GM18520 (cell line): ENCODE measurements around the gene PTTG1.
"Not testable (repeated sequence)": the region's sequence is repeated elsewhere in the genome, so short reads cannot be mapped to it uniquely, and the experiment has no call there.

ENCODE experiments used
- ATAC-seq: cut with Tn5 transposase; IDR thresholded peaks from one replicate; pipeline ENCODE4 v1.9.1; 2021; ENCODE audit not compliant: unreplicated experiment

Gene PTTG1

GRCh38 chr5:160420331-160420610 is 1.4 kb upstream of the PTTG1 start:
- ATAC-seq = no peak

DNA sequence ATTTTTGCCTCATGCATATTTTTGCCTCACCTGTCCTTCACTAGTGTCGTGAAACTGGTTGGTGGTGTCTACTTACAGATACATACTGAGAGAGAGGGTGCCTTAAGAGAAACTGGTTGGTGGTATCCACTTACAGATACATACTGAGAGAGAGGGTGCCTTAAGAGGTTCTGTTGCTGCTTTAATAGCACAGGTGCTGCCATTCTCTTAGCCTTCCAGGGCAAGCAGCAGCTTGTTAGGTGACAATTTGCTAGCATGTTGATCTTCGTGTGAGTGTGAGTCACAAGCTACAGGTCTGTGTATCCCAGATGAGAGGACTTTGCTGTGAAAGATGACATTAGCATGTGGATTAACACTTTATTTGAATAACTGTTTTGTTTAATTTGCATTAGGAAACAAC is 1.4 kb downstream of the PTTG1 start:
- ATAC-seq = no peak

GRCh38 chr5:160427607-160428006 is 6.0 kb downstream of the PTTG1 start:
- ATAC-seq = no peak

DNA sequence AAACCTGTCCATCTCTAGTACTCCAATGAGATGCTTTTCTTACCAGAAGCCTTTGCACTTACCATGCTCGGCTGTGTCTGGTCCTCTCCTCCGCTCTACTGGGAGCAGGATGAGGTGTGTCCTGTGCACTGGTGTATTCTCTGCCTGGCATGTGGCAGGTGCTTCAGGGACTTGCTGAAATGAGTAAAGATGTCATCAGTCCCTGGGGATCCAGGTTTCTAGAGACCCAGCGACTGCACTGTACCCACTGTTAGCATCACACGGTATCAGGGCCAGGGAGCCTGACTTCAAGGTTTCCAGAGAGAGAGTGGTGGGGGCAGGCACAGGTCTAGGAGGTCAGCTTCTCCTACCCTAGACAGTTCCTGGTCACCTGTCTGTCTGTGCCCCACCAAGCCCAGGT is 10.5 kb downstream of the PTTG1 start:
- ATAC-seq = no peak

- ATAC-seq = no peak
Measured at GRCh38 chr5:160432787-160433186, 11.1 kb downstream of the PTTG1 start.

GRCh38 chr5:160434022-160434531 is 12.4 kb downstream of the PTTG1 start:
- ATAC-seq = peak; percentile 46

DNA sequence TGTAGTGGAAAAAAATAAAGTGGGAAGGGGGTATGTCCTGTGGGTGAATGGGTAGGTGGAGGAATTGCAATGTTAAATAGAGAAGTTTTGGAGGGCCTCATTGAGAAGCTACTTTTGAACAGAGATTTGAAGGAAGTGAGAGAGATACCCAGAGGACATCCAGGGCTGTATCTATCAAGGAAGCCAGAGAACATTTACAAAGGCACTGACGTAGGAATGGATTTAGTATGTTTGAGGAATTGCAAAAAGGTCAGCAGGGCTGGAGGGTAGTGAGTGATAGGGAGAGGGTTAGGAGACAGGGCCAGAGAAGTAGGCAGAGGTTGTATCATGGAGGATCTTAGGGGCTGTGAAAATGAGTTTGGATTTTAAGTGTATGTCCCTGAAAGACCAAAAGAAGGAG is 13.9 kb downstream of the PTTG1 start:
- ATAC-seq = no peak

- no peak for ATAC-seq
Measured at GRCh38 chr5:160436017-160436416, 14.4 kb downstream of the PTTG1 start.

GRCh38 chr5:160436661-160437060 is 15.0 kb downstream of the PTTG1 start:
- not testable (repeated sequence) for ATAC-seq

DNA sequence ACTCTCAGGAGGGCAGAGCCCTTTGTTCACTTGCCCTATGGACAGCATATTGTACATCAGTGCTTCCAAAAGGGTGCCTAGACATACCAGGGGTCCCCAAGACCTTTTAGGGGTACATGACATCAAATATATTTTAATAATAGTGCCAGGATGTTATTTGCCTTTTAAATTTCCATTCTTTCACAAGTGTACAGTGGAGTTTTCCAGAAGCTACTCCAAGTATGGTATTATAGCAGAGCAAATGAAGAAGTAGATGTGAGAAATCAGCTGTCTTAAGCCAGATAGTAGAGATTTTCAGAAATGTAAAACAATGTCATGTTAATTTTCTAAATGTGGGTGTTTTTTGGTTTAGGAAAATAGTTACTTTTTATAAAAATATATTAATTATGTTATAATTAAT is 15.6 kb downstream of the PTTG1 start:
- no peak for ATAC-seq

- peak; percentile 26 for ATAC-seq
Measured at GRCh38 chr5:160438316-160439204, 16.9 kb downstream of the PTTG1 start.

DNA sequence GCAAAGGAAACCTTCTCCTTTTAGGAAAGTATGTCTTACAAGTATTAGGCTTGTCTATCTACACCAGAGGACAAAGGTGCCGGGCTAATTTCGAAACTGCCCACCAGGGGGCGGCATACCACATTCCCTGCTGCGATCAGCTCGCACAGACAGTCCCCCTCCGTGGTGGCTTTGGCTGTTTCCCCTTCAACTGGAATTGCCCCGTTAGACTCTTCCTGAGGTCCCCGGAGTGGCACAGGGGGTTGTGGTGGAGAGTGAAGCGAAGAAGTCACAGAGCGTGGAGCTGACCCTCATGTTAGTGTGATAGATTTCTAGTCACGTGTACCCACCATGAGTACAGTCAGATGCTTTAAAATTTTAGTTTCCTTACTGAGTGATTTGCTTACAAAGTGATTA is 17.5 kb downstream of the PTTG1 start:
- ATAC-seq = peak; percentile 44

DNA sequence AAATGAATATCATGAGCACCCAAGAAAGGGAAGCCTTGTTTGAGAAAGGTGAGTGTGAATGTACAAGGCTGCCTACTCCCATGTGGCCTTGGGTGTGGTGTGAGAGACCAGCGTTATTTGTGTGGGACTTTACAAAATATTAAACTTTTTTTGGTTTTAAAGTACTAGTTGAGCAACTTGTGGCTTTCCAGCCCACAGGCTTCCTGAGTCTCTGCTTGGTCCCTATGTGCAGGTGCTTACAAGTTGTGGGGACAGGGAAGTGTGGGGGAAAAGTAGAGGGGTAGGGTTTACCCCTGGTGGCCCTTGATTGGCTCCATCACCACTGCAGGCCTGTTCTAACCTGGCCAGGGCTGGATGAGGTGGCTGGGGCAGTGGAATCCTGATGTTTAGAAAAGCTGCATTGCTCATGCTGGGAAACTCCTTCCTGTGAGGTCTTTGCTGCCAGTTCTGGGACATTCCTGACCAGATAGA is 19.7 kb downstream of the PTTG1 start:
- ATAC-seq = no peak

DNA sequence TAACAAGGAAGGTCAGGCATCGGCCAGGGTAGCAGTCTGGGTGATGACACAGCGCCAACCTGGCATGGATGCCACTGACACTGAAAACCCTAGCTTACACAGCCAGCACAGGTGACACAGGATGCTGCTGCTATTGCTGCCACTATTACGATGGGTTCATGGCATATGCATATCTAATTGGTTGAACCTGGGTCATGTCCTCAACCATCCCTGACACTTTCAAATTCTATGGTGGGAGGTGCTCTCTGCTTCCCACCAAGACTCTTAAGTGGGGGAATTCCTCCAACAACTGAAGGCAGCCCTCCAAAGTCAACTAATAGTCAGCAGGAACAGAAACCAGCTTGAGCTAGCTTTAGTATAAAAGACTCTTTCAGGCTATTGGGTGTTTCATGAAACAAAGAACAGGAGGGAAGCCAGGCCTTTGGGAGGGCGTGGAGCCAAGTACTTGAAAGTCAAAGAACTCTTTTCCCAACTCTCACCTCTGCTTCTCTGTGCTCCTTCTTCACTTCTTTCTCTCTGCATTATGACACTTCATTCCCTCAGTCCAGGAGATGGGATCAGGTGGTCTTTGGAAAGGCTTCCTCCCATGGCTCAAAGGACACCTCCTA is 21.3 kb downstream of the PTTG1 start:
- no peak for ATAC-seq

DNA sequence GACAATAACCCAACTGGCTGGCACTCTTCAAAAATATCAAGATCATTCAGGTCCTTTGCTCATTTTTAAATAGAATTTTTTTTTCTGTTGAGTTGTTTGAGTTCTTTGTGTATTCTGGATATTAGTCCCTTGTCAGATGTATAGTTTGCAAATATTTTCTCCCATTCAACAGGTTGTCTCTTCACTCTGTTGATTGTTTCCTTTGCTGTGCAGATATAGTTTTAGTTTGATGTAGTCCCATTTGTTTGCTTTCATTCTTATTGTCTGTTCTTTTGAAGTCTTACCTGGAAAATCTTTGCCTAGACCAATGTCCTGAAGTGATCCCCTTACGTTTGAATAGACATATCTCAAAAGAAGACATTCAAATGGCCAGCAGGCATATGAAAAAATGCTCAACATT is 22.8 kb downstream of the PTTG1 start:
- ATAC-seq = no peak

GRCh38 chr5:160445132-160445531 is 23.5 kb downstream of the PTTG1 start:
- no peak for ATAC-seq

DNA sequence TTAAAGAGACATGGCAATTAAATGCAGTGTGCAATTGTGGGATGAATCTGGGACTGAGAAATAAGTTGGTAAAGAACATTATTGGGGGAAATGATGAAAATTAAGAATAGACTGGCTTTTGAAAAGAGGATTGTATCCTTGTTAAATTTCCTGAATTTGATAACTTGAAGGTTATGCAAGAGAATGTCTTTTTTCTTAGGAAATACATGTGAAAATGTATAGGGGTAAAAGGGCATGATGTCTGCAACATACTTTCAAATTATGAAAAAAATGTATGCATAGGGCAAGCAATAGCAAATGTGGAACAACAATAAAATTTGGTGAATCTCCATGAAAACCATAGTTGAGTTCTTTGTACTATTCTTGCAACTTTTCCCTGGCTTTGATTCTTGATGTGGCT is 24.1 kb downstream of the PTTG1 start:
- no peak for ATAC-seq

DNA sequence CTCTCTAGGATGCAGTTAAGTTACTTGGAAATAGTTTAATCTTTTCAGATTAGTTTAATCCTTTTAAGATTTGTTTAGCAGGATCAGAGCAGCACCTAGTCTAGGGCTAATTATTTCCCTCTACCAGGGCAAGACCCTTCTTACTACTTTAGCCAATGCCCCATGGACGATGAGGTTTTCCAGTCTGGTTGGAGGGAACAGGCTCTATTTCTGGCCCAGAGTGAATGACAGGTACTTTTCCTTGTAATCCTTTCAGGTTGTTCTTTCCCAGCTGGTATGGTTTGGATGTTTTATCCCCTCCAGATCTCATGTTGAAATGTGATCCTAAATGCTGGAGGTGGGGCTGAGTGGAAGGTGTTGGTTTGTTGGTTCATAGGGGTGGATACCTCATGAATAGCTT is 27.2 kb downstream of the PTTG1 start:
- ATAC-seq = no peak

GRCh38 chr5:160449458-160449857 is 27.8 kb downstream of the PTTG1 start:
- ATAC-seq = no peak

DNA sequence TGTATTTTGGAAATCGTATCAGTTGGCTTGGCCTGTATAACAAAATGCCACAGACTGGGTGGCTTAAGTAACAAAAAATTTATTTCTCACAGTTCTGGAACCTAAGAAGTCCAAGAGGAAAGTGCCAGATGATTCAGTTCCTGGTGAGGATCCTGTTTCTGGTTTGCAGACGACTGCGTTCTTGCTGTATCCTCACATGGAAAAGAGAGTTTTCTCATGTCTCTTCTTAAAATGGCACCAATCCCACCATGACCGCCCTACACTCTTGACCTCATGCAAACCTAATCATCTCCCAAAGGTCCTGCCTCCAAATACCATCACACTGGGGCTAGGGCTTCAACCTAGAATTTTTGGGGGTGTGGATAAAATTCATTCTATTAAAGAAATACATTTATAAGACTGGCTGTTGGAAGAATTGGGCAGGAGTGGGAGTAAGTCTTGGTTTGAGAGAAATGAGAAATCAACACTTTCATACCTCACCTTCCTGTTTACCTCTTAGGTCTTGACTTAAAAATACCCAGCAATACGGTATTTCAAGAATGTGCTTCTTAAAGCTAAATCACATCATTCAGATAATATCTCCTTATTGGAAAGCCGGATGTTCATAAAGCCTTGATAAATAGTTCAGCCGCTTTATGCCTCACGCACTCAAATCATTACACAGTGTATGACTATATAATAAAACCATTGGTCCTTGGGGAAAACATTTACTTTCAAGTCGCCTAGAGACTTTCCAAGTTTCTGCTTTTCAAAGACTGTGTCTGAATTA is 28.7 kb downstream of the PTTG1 start:
- no peak for ATAC-seq

- no peak for ATAC-seq
Measured at GRCh38 chr5:160451281-160451680, 29.6 kb downstream of the PTTG1 start.

- no peak for ATAC-seq
Measured at GRCh38 chr5:160452036-160452435, 30.4 kb downstream of the PTTG1 start.
